ENCODE data around the gene RAPGEF5.

RAPGEF5 gene

DNA sequence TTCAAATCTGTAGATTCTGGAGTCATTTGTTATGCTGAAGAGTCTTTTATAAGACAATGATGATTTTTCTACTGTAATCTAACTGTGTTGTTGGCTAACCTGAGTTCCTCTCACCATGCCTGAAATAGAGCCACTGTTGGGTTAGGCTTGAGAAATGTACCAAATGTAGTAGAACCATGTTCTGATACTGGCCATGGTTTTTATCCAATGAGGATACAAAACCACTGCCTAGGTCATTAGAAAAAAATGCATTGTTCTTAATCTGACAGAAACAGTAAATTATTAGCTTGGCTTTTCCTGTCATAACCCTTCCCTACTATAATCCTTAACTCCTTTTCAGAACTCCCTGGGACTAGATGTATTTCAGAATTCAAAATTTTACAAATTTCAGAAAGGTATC lies 86.6 kb downstream of the RAPGEF5 start:
- no peak overlapping the region for H3K4me2 ChIP-seq (ENCODE audit: low read length)
- H4K91ac ChIP-seq (ENCODE audit: low read depth, low read length): no peak overlapping the region
- no peaks in the 10 kb centered on the region for H3K9me3 ChIP-seq (ENCODE audit: insufficient read depth, low read depth, low read length)
- DNase-seq: no peak
- no peak overlapping the region for H2AK5ac ChIP-seq (ENCODE audit: low read length)
- no peak overlapping the region for H3K14ac ChIP-seq (ENCODE audit: low read length)
- no peak overlapping the region for H2BK5ac ChIP-seq (ENCODE audit: low read depth, low read length, poor library complexity)
- no peak overlapping the region for H3K9ac ChIP-seq (ENCODE audit: low read length)
- no peaks in the 10 kb centered on the region for H3K79me2 ChIP-seq (ENCODE audit: control insufficient read depth, insufficient read depth, low read length, poor library complexity)
- H4K8ac ChIP-seq (ENCODE audit: low read depth, low read length): no peak overlapping the region
- no peak overlapping the region for H2AFZ ChIP-seq (ENCODE audit: insufficient read depth, low read length, poor library complexity)
- no peak overlapping the region for H2BK12ac ChIP-seq (ENCODE audit: low read length)
- no peak overlapping the region for H3K18ac ChIP-seq (ENCODE audit: low read length)
- no peaks in the 10 kb centered on the region for H3K79me1 ChIP-seq (ENCODE audit: low read length)
- no peak overlapping the region for H4K12ac ChIP-seq (ENCODE audit: low read depth, low read length)
- no peak overlapping the region for H3K27ac ChIP-seq (ENCODE audit: low read depth, low read length)
- no peak overlapping the region for H3K4me3 ChIP-seq (ENCODE audit: low read depth, low read length)
- no peak overlapping the region for H3K4ac ChIP-seq (ENCODE audit: low read depth, low read length)
- no peak overlapping the region for H2BK120ac ChIP-seq (ENCODE audit: insufficient read depth, low read length, poor library complexity)
- H3K27me3 ChIP-seq (ENCODE audit: insufficient read depth, low read length): no peaks in the 10 kb centered on the region
- H3K36me3 ChIP-seq (ENCODE audit: control insufficient read depth in 1 of 2, insufficient read depth in 2 of 2, low read length in 2 of 2): no peaks in the 10 kb centered on the region
- no peaks in the 10 kb centered on the region for H3K4me1 ChIP-seq (ENCODE audit: control insufficient read depth in 1 of 2, insufficient read depth in 2 of 2, low read length in 2 of 2)
- no peak overlapping the region for H3K23ac ChIP-seq (ENCODE audit: low read length)

DNA sequence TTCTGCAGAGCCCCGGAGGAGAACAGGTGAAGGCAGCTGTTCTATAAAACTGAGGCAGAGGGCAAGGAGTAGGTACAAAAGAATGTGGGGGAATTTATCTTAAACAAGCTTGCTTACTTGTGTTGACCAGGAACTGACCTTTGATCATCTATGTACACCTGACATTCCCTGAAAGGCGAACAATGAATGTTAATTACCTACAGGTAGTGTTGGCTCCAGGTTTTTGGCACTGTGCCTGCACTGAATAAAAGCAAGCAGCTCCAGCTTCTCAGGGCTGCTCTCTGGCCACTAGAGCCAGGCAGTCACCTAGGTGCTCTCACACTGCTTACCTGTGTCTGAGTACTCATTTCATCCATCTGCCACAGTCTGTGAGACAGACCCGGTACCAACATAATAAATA lies 87.0 kb downstream of the RAPGEF5 start:
- no peak overlapping the region for H3K4ac ChIP-seq (ENCODE audit: low read depth, low read length)
- no peaks in the 10 kb centered on the region for H3K9me3 ChIP-seq (ENCODE audit: insufficient read depth, low read depth, low read length)
- H2AK5ac ChIP-seq (ENCODE audit: low read length): no peak overlapping the region
- no peaks in the 10 kb centered on the region for H3K36me3 ChIP-seq (ENCODE audit: control insufficient read depth in 1 of 2, insufficient read depth in 2 of 2, low read length in 2 of 2)
- H3K18ac ChIP-seq (ENCODE audit: low read length): no peak overlapping the region
- H4K12ac ChIP-seq (ENCODE audit: low read depth, low read length): no peak overlapping the region
- WGBS (ENCODE audit: extremely low coverage, insufficient coverage, insufficient read length): no CpG with 5 or more reads among the region's 3 CpGs
- H3K14ac ChIP-seq (ENCODE audit: low read length): no peak overlapping the region
- no peak overlapping the region for H3K23ac ChIP-seq (ENCODE audit: low read length)
- no peak overlapping the region for H3K4me2 ChIP-seq (ENCODE audit: low read length)
- no peak overlapping the region for H3K9ac ChIP-seq (ENCODE audit: low read length)
- H3K79me1 ChIP-seq (ENCODE audit: low read length): no peaks in the 10 kb centered on the region
- H3K4me3 ChIP-seq (ENCODE audit: low read depth, low read length): no peak overlapping the region
- H4K8ac ChIP-seq (ENCODE audit: low read depth, low read length): no peak overlapping the region
- H3K4me1 ChIP-seq (ENCODE audit: control insufficient read depth in 1 of 2, insufficient read depth in 2 of 2, low read length in 2 of 2): no peaks in the 10 kb centered on the region
- DNase-seq: peak in 1 of 2 donors; percentile 23
- H2BK120ac ChIP-seq (ENCODE audit: insufficient read depth, low read length, poor library complexity): no peak overlapping the region
- H3K27ac ChIP-seq (ENCODE audit: low read depth, low read length): no peak overlapping the region
- H2BK5ac ChIP-seq (ENCODE audit: low read depth, low read length, poor library complexity): no peak overlapping the region
- H3K27me3 ChIP-seq (ENCODE audit: insufficient read depth, low read length): no peaks in the 10 kb centered on the region
- H3K79me2 ChIP-seq (ENCODE audit: control insufficient read depth, insufficient read depth, low read length, poor library complexity): no peaks in the 10 kb centered on the region
- H4K91ac ChIP-seq (ENCODE audit: low read depth, low read length): no peak overlapping the region
- H2BK12ac ChIP-seq (ENCODE audit: low read length): no peak overlapping the region
- H2AFZ ChIP-seq (ENCODE audit: insufficient read depth, low read length, poor library complexity): no peak overlapping the region

DNA sequence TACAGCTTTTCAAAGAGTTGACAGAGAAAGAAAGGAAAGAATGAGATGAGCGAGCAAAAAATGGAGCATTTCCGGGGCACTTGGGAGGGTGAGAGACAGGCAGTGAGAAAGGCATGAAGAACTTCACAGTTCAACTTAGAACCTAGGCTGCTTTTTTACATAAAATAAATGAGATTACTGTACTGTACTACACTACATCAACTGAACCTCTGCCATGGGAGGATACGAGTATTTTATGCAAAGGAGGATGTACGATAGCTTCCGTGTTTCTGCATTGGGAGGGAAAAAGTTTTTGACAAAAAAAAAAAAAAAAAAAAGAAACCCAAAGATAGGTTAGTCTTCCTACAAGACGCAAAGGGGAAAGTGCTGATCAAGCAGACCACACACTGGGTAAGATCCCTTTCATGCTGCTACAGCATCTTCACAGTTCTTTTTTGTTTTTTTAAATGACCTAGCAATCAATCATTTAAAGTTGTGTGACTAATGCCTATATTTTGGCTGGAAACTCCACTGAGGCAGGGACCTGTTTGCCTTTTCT lies 88.0 kb downstream of the RAPGEF5 start:
- no peak overlapping the region for H4K8ac ChIP-seq (ENCODE audit: low read depth, low read length)
- H2AK5ac ChIP-seq (ENCODE audit: low read length): no peak overlapping the region
- no peak overlapping the region for H3K23ac ChIP-seq (ENCODE audit: low read length)
- H3K9me3 ChIP-seq (ENCODE audit: insufficient read depth, low read depth, low read length): no peaks in the 10 kb centered on the region
- no peak overlapping the region for H3K4me2 ChIP-seq (ENCODE audit: low read length)
- H3K36me3 ChIP-seq (ENCODE audit: control insufficient read depth in 1 of 2, insufficient read depth in 2 of 2, low read length in 2 of 2): no peaks in the 10 kb centered on the region
- no peaks in the 10 kb centered on the region for H3K79me1 ChIP-seq (ENCODE audit: low read length)
- H3K18ac ChIP-seq (ENCODE audit: low read length): no peak overlapping the region
- H3K4me3 ChIP-seq (ENCODE audit: low read depth, low read length): no peak overlapping the region
- no peaks in the 10 kb centered on the region for H3K79me2 ChIP-seq (ENCODE audit: control insufficient read depth, insufficient read depth, low read length, poor library complexity)
- H3K9ac ChIP-seq (ENCODE audit: low read length): no peak overlapping the region
- no peak overlapping the region for H2AFZ ChIP-seq (ENCODE audit: insufficient read depth, low read length, poor library complexity)
- H3K27me3 ChIP-seq (ENCODE audit: insufficient read depth, low read length): no peaks in the 10 kb centered on the region
- no peak overlapping the region for H4K12ac ChIP-seq (ENCODE audit: low read depth, low read length)
- no peak overlapping the region for H3K14ac ChIP-seq (ENCODE audit: low read length)
- no CpG with 5 or more reads among the region's 6 CpGs for WGBS (ENCODE audit: extremely low coverage, insufficient coverage, insufficient read length)
- H2BK12ac ChIP-seq (ENCODE audit: low read length): no peak overlapping the region
- no peak overlapping the region for H3K4ac ChIP-seq (ENCODE audit: low read depth, low read length)
- DNase-seq: no peak
- H3K4me1 ChIP-seq (ENCODE audit: control insufficient read depth in 1 of 2, insufficient read depth in 2 of 2, low read length in 2 of 2): no peaks in the 10 kb centered on the region
- no peak overlapping the region for H4K91ac ChIP-seq (ENCODE audit: low read depth, low read length)
- H2BK120ac ChIP-seq (ENCODE audit: insufficient read depth, low read length, poor library complexity): no peak overlapping the region
- no peak overlapping the region for H2BK5ac ChIP-seq (ENCODE audit: low read depth, low read length, poor library complexity)
- no peak overlapping the region for H3K27ac ChIP-seq (ENCODE audit: low read depth, low read length)

DNA sequence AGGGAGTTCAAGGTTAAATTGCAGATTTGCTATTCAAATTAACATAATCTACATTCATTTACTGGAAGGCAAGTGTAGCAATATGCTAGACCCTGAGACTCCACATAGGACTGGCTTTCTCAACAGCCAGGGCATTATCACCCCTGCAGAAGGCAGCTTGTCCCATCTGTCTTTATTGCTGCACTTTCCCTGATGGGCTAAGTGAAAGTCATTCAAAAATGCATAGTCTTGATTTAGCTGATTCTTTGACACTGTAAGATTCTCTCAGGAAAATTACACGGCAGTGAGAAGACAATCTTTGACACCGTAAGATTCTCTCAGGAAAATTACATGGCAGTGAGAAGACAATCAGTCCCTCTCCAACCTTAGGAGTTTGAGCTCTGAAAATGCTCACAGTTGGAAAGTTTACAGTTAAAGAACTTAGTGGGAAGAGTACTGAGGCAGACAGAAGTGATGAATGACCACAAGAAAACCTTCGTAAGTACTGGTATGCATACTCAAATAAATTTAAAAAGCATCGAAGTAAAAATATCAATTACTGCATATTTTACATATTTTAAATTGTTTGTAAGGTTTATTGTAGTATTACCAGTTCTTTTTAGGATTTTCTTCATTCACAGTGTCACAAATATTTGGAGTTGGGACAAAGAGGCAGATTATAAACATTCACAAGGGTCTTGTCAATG lies 88.9 kb downstream of the RAPGEF5 start:
- no peak overlapping the region for H4K12ac ChIP-seq (ENCODE audit: low read depth, low read length)
- no peak overlapping the region for H3K4me2 ChIP-seq (ENCODE audit: low read length)
- no peak for DNase-seq
- H3K4me3 ChIP-seq (ENCODE audit: low read depth, low read length): no peak overlapping the region
- H2BK120ac ChIP-seq (ENCODE audit: insufficient read depth, low read length, poor library complexity): no peak overlapping the region
- no CpG with 5 or more reads among the region's 4 CpGs for WGBS (ENCODE audit: extremely low coverage, insufficient coverage, insufficient read length)
- H3K23ac ChIP-seq (ENCODE audit: low read length): no peak overlapping the region
- H4K8ac ChIP-seq (ENCODE audit: low read depth, low read length): no peak overlapping the region
- no peak overlapping the region for H4K91ac ChIP-seq (ENCODE audit: low read depth, low read length)
- no peak overlapping the region for H3K18ac ChIP-seq (ENCODE audit: low read length)
- no peaks in the 10 kb centered on the region for H3K27me3 ChIP-seq (ENCODE audit: insufficient read depth, low read length)
- H3K9me3 ChIP-seq (ENCODE audit: insufficient read depth, low read depth, low read length): no peaks in the 10 kb centered on the region
- no peaks in the 10 kb centered on the region for H3K79me2 ChIP-seq (ENCODE audit: control insufficient read depth, insufficient read depth, low read length, poor library complexity)
- H3K9ac ChIP-seq (ENCODE audit: low read length): no peak overlapping the region
- no peaks in the 10 kb centered on the region for H3K36me3 ChIP-seq (ENCODE audit: control insufficient read depth in 1 of 2, insufficient read depth in 2 of 2, low read length in 2 of 2)
- no peak overlapping the region for H2AK5ac ChIP-seq (ENCODE audit: low read length)
- no peak overlapping the region for H3K4ac ChIP-seq (ENCODE audit: low read depth, low read length)
- no peaks in the 10 kb centered on the region for H3K4me1 ChIP-seq (ENCODE audit: control insufficient read depth in 1 of 2, insufficient read depth in 2 of 2, low read length in 2 of 2)
- no peak overlapping the region for H2BK5ac ChIP-seq (ENCODE audit: low read depth, low read length, poor library complexity)
- H2BK12ac ChIP-seq (ENCODE audit: low read length): no peak overlapping the region
- H3K14ac ChIP-seq (ENCODE audit: low read length): no peak overlapping the region
- no peaks in the 10 kb centered on the region for H3K79me1 ChIP-seq (ENCODE audit: low read length)
- no peak overlapping the region for H2AFZ ChIP-seq (ENCODE audit: insufficient read depth, low read length, poor library complexity)
- H3K27ac ChIP-seq (ENCODE audit: low read depth, low read length): no peak overlapping the region

Measured in trophoblast cell (in vitro differentiated cells and primary cell).